Mucosa of descending colon (tissue), 3 donors: ENCODE data around the gene LMNTD1. TPM values are rescaled to one million over a fixed set of nuclear protein-coding genes. Genes with fewer than 3 reads are reported as not detected.

Experiments used
- ATAC-seq: fragments of 200-7000 bp; cut with Tn5 transposase; one replicate; pipeline ENCODE4 v1.9.1; 2020; ENCODE audit warnings: mild to moderate bottlenecking, moderate library complexity
- DNase-seq, 3 donors: peaks; one replicate each; pipeline ENCODE4 v3.0.0-alpha.2; 2020
- H3K36me3 ChIP-seq: fragments of 200-600 bp; one replicate; pipeline ENCODE4 v1.8.0; 2021; ENCODE audit warnings: low read depth, mild to moderate bottlenecking
- H3K4me1 ChIP-seq: fragments of 200-600 bp; one replicate; pipeline ENCODE4 v1.8.0; 2021; ENCODE audit warnings: low read depth, mild to moderate bottlenecking
- H3K4me3 ChIP-seq: fragments of 200-600 bp; one replicate; pipeline ENCODE4 v1.8.0; 2021; ENCODE audit warnings: mild to moderate bottlenecking
- H3K9me3 ChIP-seq: fragments of 200-600 bp; one replicate; pipeline ENCODE4 v1.8.0; 2021; ENCODE audit warnings: mild to moderate bottlenecking
- intact Hi-C, 2 donors: fragments of 100-400 bp; cut with DNase I in 1 of 2; cut with micrococcal nuclease in 1 of 2; formaldehyde crosslinking; loops; one replicate each; pipeline versions ENCODE4 v1.11.0 to v1.11.1; 2022; cut with DNase I, micrococcal nuclease
- total RNA-seq, 3 donors: library from RNA; stranded (reverse); fragmentation: NEBNext Ultra II Directional in 2 of 3; extraction: Animal tissue kit (Norgen Biotek cat#: 25700) in 2 of 3; gene quantifications; one replicate each; pipeline versions ENCODE4 v1.2.1 to v1.2.4, GENCODE V29; 2021 to 2023
- TF ChIP-seq, protein P1 (sequence below): fragments of 200-600 bp; IDR thresholded peaks from one replicate; pipeline ENCODE4 v1.8.0; 2022; ENCODE audit warnings: antibody characterized with exemption, mild to moderate bottlenecking
- donor health status: DM: no; HTN: no; CAD: no; lungs with moderate emphysema.
- donor health status: DM: no; HTN: no; CAD: no.
- donor health status: DM: no; HTN: yes; CAD: no.

The LMNTD1 gene
- total RNA-seq, 3 donors from 2014 or later, result 0.76 TPM; not detected in 2

- DNase-seq, result no peak
- Histone ChIP-seq H3K36me3 (no peaks in the 10 kb centered on the region), H3K9me3 (no peaks in the 10 kb centered on the region), H3K4me1 (no peaks in the 10 kb centered on the region), H3K4me3 (no peak overlapping the region)
- intact Hi-C loops, result no loop called here
- TF ChIP-seq, protein P1, sequence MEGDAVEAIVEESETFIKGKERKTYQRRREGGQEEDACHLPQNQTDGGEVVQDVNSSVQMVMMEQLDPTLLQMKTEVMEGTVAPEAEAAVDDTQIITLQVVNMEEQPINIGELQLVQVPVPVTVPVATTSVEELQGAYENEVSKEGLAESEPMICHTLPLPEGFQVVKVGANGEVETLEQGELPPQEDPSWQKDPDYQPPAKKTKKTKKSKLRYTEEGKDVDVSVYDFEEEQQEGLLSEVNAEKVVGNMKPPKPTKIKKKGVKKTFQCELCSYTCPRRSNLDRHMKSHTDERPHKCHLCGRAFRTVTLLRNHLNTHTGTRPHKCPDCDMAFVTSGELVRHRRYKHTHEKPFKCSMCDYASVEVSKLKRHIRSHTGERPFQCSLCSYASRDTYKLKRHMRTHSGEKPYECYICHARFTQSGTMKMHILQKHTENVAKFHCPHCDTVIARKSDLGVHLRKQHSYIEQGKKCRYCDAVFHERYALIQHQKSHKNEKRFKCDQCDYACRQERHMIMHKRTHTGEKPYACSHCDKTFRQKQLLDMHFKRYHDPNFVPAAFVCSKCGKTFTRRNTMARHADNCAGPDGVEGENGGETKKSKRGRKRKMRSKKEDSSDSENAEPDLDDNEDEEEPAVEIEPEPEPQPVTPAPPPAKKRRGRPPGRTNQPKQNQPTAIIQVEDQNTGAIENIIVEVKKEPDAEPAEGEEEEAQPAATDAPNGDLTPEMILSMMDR, result no peak
- ATAC-seq, result no peak
Measured at GRCh38 chr12:25502596-25502995, 50.5 kb downstream of the LMNTD1 start.

DNA sequence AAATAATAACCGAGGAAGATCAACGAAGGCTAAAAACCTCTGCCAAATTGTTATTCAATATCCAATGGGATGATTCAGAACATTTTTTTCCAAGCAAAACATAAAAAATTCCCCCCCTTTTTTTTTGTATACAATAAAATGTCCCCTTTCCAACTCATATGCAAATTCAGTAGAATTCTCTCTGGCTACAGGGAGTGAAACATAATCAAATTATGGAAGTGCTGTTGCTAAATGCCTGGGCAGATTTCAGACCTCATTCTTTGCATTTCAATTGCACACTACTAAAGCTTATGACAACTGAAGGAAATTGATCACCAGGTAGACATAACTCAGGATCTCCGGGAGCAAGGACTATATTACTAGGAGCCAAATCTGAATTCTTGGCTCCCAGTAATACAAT lies 51.0 kb downstream of the LMNTD1 start:
- Histone ChIP-seq H3K9me3 (no peaks in the 10 kb centered on the region), H3K36me3 (no peaks in the 10 kb centered on the region), H3K4me1 (no peaks in the 10 kb centered on the region), H3K4me3 (no peak overlapping the region)
- ATAC-seq (no peak), DNase-seq (no peak)
- TF ChIP-seq, protein P1, result no peak
- intact Hi-C loops, result no loop called here

DNA sequence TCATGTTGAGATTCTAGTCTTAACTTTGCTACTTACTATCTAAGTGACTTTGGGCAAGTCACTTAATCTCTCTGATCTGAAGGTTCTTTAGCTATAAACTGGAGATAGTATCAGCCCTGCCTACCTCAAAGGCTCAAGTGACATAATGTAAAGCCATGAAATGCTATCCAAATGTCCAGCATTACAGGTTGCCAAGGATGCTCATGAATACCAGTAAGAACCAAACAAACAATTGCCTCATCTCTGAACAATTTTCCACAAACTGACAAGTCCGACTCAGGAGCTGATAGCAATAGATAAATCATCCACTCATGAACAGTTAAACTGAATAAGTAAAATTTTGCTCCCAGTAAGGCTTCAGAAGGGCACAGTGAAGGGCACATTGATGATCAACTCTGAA lies 51.5 kb downstream of the LMNTD1 start:
- ATAC-seq, result no peak
- TF ChIP-seq, protein P1, result no peak

DNA sequence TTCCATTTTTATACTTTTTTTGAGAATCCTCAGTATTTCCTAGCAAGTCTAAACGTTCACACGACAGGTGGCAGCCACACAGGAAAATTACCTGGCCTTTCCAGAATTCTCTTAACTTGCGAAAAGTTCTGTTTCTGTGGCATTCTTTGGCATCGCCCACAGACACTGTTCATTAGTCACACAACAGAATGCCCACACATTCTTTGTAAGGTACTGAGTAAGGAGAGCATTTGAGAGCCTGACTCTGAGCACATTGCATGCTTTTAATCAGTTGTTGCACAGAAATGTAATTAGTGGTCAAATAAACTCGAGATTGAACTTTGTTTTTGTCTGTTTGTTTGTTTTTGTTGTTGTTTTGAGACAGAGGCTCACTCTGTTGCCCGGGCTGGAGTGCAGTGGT lies 52.4 kb downstream of the LMNTD1 start:
- TF ChIP-seq, protein P1, result no peak
- intact Hi-C loops, result no loop called here
- ATAC-seq, result no peak
- H3K36me3 ChIP-seq, result no peaks in the 10 kb centered on the region
- H3K4me3 ChIP-seq, result no peak overlapping the region
- no peaks in the 10 kb centered on the region for H3K4me1 ChIP-seq
- no peaks in the 10 kb centered on the region for H3K9me3 ChIP-seq
- DNase-seq, result no peak

More for the DNA sequence above, 51.5 kb downstream of the LMNTD1 start:
- no peak overlapping the region for H3K4me3 ChIP-seq
- no peaks in the 10 kb centered on the region for H3K36me3 ChIP-seq
- no peaks in the 10 kb centered on the region for H3K4me1 ChIP-seq
- no peaks in the 10 kb centered on the region for H3K9me3 ChIP-seq
- intact Hi-C loops, result no loop called here
- DNase-seq, result no peak

- TF ChIP-seq, protein P1, result no peak
- no peaks in the 10 kb centered on the region for H3K9me3 ChIP-seq
- H3K36me3 ChIP-seq, result no peaks in the 10 kb centered on the region
- intact Hi-C loops, result no loop called here
- no peak for ATAC-seq
- H3K4me3 ChIP-seq, result no peak overlapping the region
- no peak for DNase-seq
- H3K4me1 ChIP-seq, result no peaks in the 10 kb centered on the region
Measured at GRCh38 chr12:25497021-25497420, 56.1 kb downstream of the LMNTD1 start.

- Histone ChIP-seq H3K4me1 (no peaks in the 10 kb centered on the region), H3K4me3 (no peak overlapping the region), H3K36me3 (no peaks in the 10 kb centered on the region), H3K9me3 (no peaks in the 10 kb centered on the region)
- TF ChIP-seq, protein P1, result no peak
- DNase-seq (no peak), ATAC-seq (no peak)
- intact Hi-C loops, result no loop called here
Measured at GRCh38 chr12:25496098-25496587, 56.9 kb downstream of the LMNTD1 start.
